HG03575 (cell line): ENCODE results near the gene SRSF6.
"Not testable (repeated sequence)": the region's sequence is repeated elsewhere in the genome, so short reads cannot be mapped to it uniquely, and the experiment has no call there.

Experiments used
- ATAC-seq: cut with Tn5 transposase; IDR thresholded peaks from one replicate; pipeline ENCODE4 v1.9.1; 2021; ENCODE audit not compliant: unreplicated experiment, insufficient number of reproducible peaks, low FRiP score; ENCODE audit errors: extremely low read depth

SRSF6 gene

GRCh38 chr20:43465625-43465943 lies 7.9 kb downstream of the SRSF6 start:
- ATAC-seq, result no peak

- no peak for ATAC-seq
Observed at GRCh38 chr20:43467589-43467988, 9.9 kb downstream of the SRSF6 start.

- ATAC-seq, result no peak
Observed at GRCh38 chr20:43472671-43473380, 15.1 kb downstream of the SRSF6 start.

GRCh38 chr20:43473381-43473704 lies 15.6 kb downstream of the SRSF6 start:
- ATAC-seq, result no peak

- no peak for ATAC-seq
Observed at GRCh38 chr20:43477193-43477592, 19.5 kb downstream of the SRSF6 start.

GRCh38 chr20:43477619-43478018 lies 19.9 kb downstream of the SRSF6 start:
- ATAC-seq, result no peak

- ATAC-seq, result no peak
Observed at GRCh38 chr20:43490038-43490437, 32.3 kb downstream of the SRSF6 start.

GRCh38 chr20:43492101-43492500 lies 34.4 kb downstream of the SRSF6 start:
- ATAC-seq, result peak; percentile 79

- ATAC-seq, result no peak
Observed at GRCh38 chr20:43495388-43495787, 37.7 kb downstream of the SRSF6 start.

GRCh38 chr20:43502021-43502420 lies 44.3 kb downstream of the SRSF6 start:
- not testable (repeated sequence) for ATAC-seq

GRCh38 chr20:43506238-43506637 lies 48.5 kb downstream of the SRSF6 start:
- no peak for ATAC-seq

- no peak for ATAC-seq
Observed at GRCh38 chr20:43507150-43508080, 49.7 kb downstream of the SRSF6 start, which contains the start of gene L3MBTL1. Gene L3MBTL1 (plus strand): TSS chr20:43507697. CDS start chr20:43513504, 5,807 bp downstream.

GRCh38 chr20:43508106-43508505 lies 50.4 kb downstream of the SRSF6 start:
- no peak for ATAC-seq

- ATAC-seq, result no peak
Observed at GRCh38 chr20:43508604-43509040, 50.9 kb downstream of the SRSF6 start.

GRCh38 chr20:43511879-43512278 lies 54.2 kb downstream of the SRSF6 start:
- ATAC-seq, result no peak

GRCh38 chr20:43513372-43513930 lies 55.8 kb downstream of the SRSF6 start:
- ATAC-seq, result no peak
